SU-DHL-6 (cell line): ENCODE measurements around the gene CYB5R2.

Experiments
- EZH2phosphoT487 ChIP-seq: fragments of 200-600 bp; sonication (generic), shearing (Covaris generic); conservative IDR thresholded peaks from 2 replicates; pipeline ENCODE4 v1.6.1; 2018; ENCODE audit warnings: mild to moderate bottlenecking, antibody characterized with exemption, low read length, moderate library complexity, mixed read lengths
- TF ChIP-seq, protein P1 (sequence below): fragments of 200-600 bp; sonication (generic); IDR thresholded peaks from one replicate; pipeline ENCODE4 v1.5.1; 2017; ENCODE audit warnings: antibody characterized with exemption, mild to moderate bottlenecking, low read length, moderate library complexity; ENCODE audit not compliant: insufficient read depth, poor library complexity, severe bottlenecking

GRCh38 chr11:7686761-7687160 is 13.5 kb upstream of the CYB5R2 start:
- TF ChIP-seq, protein P1, sequence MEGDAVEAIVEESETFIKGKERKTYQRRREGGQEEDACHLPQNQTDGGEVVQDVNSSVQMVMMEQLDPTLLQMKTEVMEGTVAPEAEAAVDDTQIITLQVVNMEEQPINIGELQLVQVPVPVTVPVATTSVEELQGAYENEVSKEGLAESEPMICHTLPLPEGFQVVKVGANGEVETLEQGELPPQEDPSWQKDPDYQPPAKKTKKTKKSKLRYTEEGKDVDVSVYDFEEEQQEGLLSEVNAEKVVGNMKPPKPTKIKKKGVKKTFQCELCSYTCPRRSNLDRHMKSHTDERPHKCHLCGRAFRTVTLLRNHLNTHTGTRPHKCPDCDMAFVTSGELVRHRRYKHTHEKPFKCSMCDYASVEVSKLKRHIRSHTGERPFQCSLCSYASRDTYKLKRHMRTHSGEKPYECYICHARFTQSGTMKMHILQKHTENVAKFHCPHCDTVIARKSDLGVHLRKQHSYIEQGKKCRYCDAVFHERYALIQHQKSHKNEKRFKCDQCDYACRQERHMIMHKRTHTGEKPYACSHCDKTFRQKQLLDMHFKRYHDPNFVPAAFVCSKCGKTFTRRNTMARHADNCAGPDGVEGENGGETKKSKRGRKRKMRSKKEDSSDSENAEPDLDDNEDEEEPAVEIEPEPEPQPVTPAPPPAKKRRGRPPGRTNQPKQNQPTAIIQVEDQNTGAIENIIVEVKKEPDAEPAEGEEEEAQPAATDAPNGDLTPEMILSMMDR = no peak
- no peak for TF ChIP-seq EZH2phosphoT487
